Right lobe of liver (tissue), 6 donors: ENCODE results near the gene MEGF8. TPM values are rescaled to one million over a fixed set of nuclear protein-coding genes. Genes with fewer than 3 reads are reported as not detected.

Experiments
- ATAC-seq, 4 donors: fragments of 200-7000 bp; cut with Tn5 transposase; one replicate each; pipeline ENCODE4 v1.9.1; 2020; ENCODE audit warnings: mild to moderate bottlenecking in 4 of 4, moderate library complexity in 4 of 4
- DNase-seq, 3 donors: peaks; one replicate each; pipeline ENCODE4 v3.0.0-alpha.2; 2020
- H3K27ac ChIP-seq, 3 donors: fragments of 200-600 bp; one replicate each; pipeline ENCODE4 v1.8.0; 2022
- H3K27me3 ChIP-seq, 2 donors: fragments of 200-600 bp; one replicate each; pipeline ENCODE4 v1.8.0; 2022
- H3K36me3 ChIP-seq, 4 donors: fragments of 200-600 bp; sonication (generic) in 1 of 4; one replicate each; pipeline versions ENCODE4 v1.5.1 to v1.8.0; 2017 to 2022; ENCODE audit warnings: control low read depth in 1 of 4
- H3K4me1 ChIP-seq, 4 donors: fragments of 200-600 bp; sonication (generic) in 1 of 4; one replicate each; pipeline versions ENCODE4 v1.5.1 to v1.8.0; 2017 to 2022; ENCODE audit warnings: control low read depth in 1 of 4
- H3K4me3 ChIP-seq, 3 donors: fragments of 200-600 bp; one replicate each; pipeline ENCODE4 v1.8.0; 2022
- H3K9me3 ChIP-seq, 4 donors: fragments of 200-600 bp; sonication (generic) in 1 of 4; one replicate each; pipeline versions ENCODE4 v1.5.1 to v1.8.0; 2017 to 2022; ENCODE audit warnings: control low read depth in 1 of 4
- CTCF ChIP-seq, 4 donors: fragments of 200-600 bp in 3 of 4; fragments of 450-650 bp in 1 of 4; IDR thresholded peaks; one replicate each; pipeline versions ENCODE4 v1.5.1 to v1.8.0; 2016 to 2022; ENCODE audit warnings: antibody characterized with exemption in 4 of 4, mild to moderate bottlenecking in 2 of 4
- POLR2A ChIP-seq: fragments of 450-650 bp; IDR thresholded peaks from one replicate; pipeline ENCODE4 v1.6.1; 2017; ENCODE audit warnings: antibody characterized with exemption, mild to moderate bottlenecking
- WGBS: methylation state at CpG from one replicate; pipeline ENCODE4 v1.1.6; 2018; ENCODE audit warnings: low coverage, low lambda C conversion rate; ENCODE audit not compliant: insufficient coverage; ENCODE audit errors: missing lambda C conversion rate; 5-methylcytosine and 5-hydroxymethylcytosine counted together
- intact Hi-C, 2 donors: fragments of 100-400 bp; cut with DNase I; formaldehyde crosslinking; loops; one replicate each; pipeline versions ENCODE4 v1.11.2 to v1.14.1; 2022
- total RNA-seq, 6 experiments: library from RNA; depleted of rRNA in 2 of 6; stranded (reverse); fragments of >200 nt in 2 of 6; fragmentation: NEBNext Ultra II Directional in 3 of 6; extraction: Animal tissue kit (Norgen Biotek cat#: 25700) in 3 of 6; gene quantifications; one replicate each; pipeline versions ENCODE4 v1.1.0 to v1.2.4, GENCODE V29; 2016 to 2023
- donor health status: DM: no; HTN: yes; CAD: no.
- donor health status: DM: no; HTN: no; CAD: no.
- donor health status: DM: no; HTN: no; CAD: no.
- donor health status: DM: no; HTN: yes; CAD: no.
- donor health status: DM: no; HTN: yes; CAD: no.

MEGF8 gene
- total RNA-seq, 6 experiments from 2014 or later = 5.5 to 11.0 (median 8.7) TPM

- Histone ChIP-seq H3K27me3 (no peaks in the 10 kb centered on the region), H3K4me3 (no peak overlapping the region), H3K4me1 (peaks cover 0 to 35% (median 10%) of the 10 kb centered on the region in 4 donors), H3K36me3 (peaks cover 0 to 41% (median 25%) of the 10 kb centered on the region in 4 donors), H3K9me3 (no peaks in the 10 kb centered on the region), H3K27ac (peak overlapping the region in 1 of 3 donors; percentile 7)
- DNase-seq = no peak
- ATAC-seq = no peak
- TF ChIP-seq POLR2A = no peak
- no peak for TF ChIP-seq CTCF (IDR thresholded peaks at IDR 0.05)
- intact Hi-C loops = loop anchor here in 1 of 2 donors (5.0 kb wide), 1 partner anchor 34 kb away; no protein-coding TSS in a partner anchor
- 27% methylated on average over 2 of the region's 6 CpGs for WGBS
Measured at GRCh38 chr19:42285988-42286348, 39.5 kb upstream of the MEGF8 start.

GRCh38 chr19:42286349-42287016, 39.0 kb upstream of the MEGF8 start:
- peak overlapping the region in 1 of 3 donors; percentile 7 for H3K27ac ChIP-seq
- peaks cover 0 to 30% (median 7%) of the 10 kb centered on the region in 4 donors for H3K4me1 ChIP-seq
- H3K36me3 ChIP-seq = peaks cover 0 to 46% (median 28%) of the 10 kb centered on the region in 4 donors
- WGBS = 30% methylated on average over 13 of the region's 13 CpGs
- H3K9me3 ChIP-seq = no peaks in the 10 kb centered on the region
- DNase-seq (peak; percentile 45 to 65 (median 64)), ATAC-seq (no peak)
- intact Hi-C loops = loop anchor here in 1 of 2 donors (5.0 kb wide), 1 partner anchor 34 kb away; no protein-coding TSS in a partner anchor
- no peaks in the 10 kb centered on the region for H3K27me3 ChIP-seq
- H3K4me3 ChIP-seq = no peak overlapping the region
- TF ChIP-seq CTCF (IDR thresholded peaks at IDR 0.05) (no peak), POLR2A (no peak)

GRCh38 chr19:42287017-42287826, 38.2 kb upstream of the MEGF8 start:
- no peaks in the 10 kb centered on the region for H3K27me3 ChIP-seq
- no peak for TF ChIP-seq POLR2A
- no peak for TF ChIP-seq CTCF (IDR thresholded peaks at IDR 0.05)
- WGBS = 88% methylated on average over 3 of the region's 30 CpGs
- H3K4me1 ChIP-seq = peaks cover 0 to 27% (median 7%) of the 10 kb centered on the region in 4 donors
- intact Hi-C loops = loop anchor here in 1 of 2 donors (5.0 kb wide), 1 partner anchor 35 kb away; no protein-coding TSS in a partner anchor
- no peaks in the 10 kb centered on the region for H3K9me3 ChIP-seq
- no peak overlapping the region for H3K4me3 ChIP-seq
- no peak for ATAC-seq
- no peak overlapping the region for H3K27ac ChIP-seq
- peaks cover 0 to 49% (median 31%) of the 10 kb centered on the region in 4 donors for H3K36me3 ChIP-seq
- peak in 2 of 3 donors; percentile 25 to 53 for DNase-seq

DNA sequence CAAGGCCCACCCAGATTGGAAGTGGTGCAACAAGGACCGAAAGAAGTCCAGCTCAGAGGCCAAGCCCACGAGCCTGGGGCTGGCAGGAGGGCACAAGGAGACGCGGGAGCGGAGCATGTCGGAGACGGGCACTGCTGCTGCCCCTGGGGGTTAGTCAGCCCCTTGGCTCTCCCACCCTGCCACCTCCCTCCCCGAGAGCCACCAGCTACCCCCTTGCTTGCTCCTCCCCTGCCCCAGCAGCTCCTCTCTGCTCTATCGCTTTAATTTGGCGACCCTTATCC, 37.7 kb upstream of the MEGF8 start:
- no peak for TF ChIP-seq CTCF (IDR thresholded peaks at IDR 0.05)
- TF ChIP-seq POLR2A = no peak
- no peak overlapping the region for H3K27ac ChIP-seq
- peaks cover 0 to 52% (median 31%) of the 10 kb centered on the region in 4 donors for H3K36me3 ChIP-seq
- DNase-seq (peak in 1 of 3 donors; percentile 46), ATAC-seq (no peak)
- H3K9me3 ChIP-seq = no peaks in the 10 kb centered on the region
- intact Hi-C loops = loop anchor here in 1 of 2 donors (5.0 kb wide), 1 partner anchor 35 kb away; no protein-coding TSS in a partner anchor
- H3K4me3 ChIP-seq = no peak overlapping the region
- H3K4me1 ChIP-seq = peaks cover 0 to 24% (median 7%) of the 10 kb centered on the region in 4 donors
- WGBS = 90% methylated on average over 7 of the region's 10 CpGs
- no peaks in the 10 kb centered on the region for H3K27me3 ChIP-seq
